HG03460 (cell line): ENCODE measurements around the gene TMEM74B.

ENCODE experiments used
- ATAC-seq: cut with Tn5 transposase; IDR thresholded peaks from one replicate; pipeline ENCODE4 v1.9.1; 2021; ENCODE audit not compliant: unreplicated experiment

The TMEM74B gene

GRCh38 chr20:1144401-1145172, 40.2 kb downstream of the TMEM74B start:
- ATAC-seq: no peak

GRCh38 chr20:1137236-1137635, 47.5 kb downstream of the TMEM74B start:
- no peak for ATAC-seq

GRCh38 chr20:1134836-1135235, 49.9 kb downstream of the TMEM74B start:
- ATAC-seq: no peak

- ATAC-seq: no peak
These were observed 50.4 kb downstream of the TMEM74B start for GRCh38 chr20:1134355-1134754.

GRCh38 chr20:1131354-1131753, 53.4 kb downstream of the TMEM74B start:
- no peak for ATAC-seq

GRCh38 chr20:1130847-1131246, 53.9 kb downstream of the TMEM74B start:
- no peak for ATAC-seq
